GM12892 (cell line): Measurements from ENCODE around the gene NOX4.

Experiments used
- POLR2A ChIP-seq: IDR thresholded peaks from 2 replicates; pipeline ENCODE4 v1.6.1; 2011; ENCODE audit warnings: low read depth, low read length, control low read depth
- POLR2AphosphoS5 ChIP-seq: IDR thresholded peaks from 2 replicates; pipeline ENCODE4 v1.6.1; 2011; ENCODE audit warnings: low read depth, low read length, control low read depth
- TAF1 ChIP-seq: IDR thresholded peaks from 2 replicates; pipeline ENCODE4 v1.6.1; 2011; ENCODE audit warnings: low read depth, mild to moderate bottlenecking, control low read depth, low read length, borderline replicate concordance

DNA sequence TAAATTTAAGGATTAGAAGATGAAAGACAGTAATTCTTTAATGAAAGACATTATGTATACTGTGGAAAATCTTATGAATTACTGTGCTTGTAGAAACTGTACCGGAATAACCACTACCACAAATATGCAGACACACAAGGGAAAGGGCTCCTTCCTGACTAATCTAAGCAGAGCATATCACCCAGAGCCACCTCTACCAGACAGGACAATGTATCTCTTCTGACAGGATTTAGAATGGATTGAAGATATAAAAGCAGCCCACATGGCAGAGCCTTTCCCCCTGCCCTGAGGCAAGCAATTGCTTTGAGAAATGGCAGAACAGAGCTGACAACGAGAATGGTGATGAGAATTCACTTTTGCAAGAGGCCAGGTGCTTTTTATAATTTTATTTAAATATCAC is 144.1 kb downstream of the NOX4 start:
- TF ChIP-seq POLR2A (no peak), TAF1 (no peak), POLR2AphosphoS5 (no peak)
